HG03469 (cell line): ENCODE data around the gene SLIRP.
"Not testable (repeated sequence)": the region's sequence is repeated elsewhere in the genome, so short reads cannot be mapped to it uniquely, and the experiment has no call there.

Experiments
- ATAC-seq: cut with Tn5 transposase; IDR thresholded peaks from one replicate; pipeline ENCODE4 v1.9.1; 2021; ENCODE audit warnings: mild to moderate bottlenecking, moderate library complexity, moderate number of reproducible peaks; ENCODE audit not compliant: unreplicated experiment

SLIRP gene

GRCh38 chr14:77707724-77708408 lies at the start of gene SLIRP, which contains the start of gene ALKBH1:
Gene SLIRP, plus strand, starts transcription at chr14:77708103. Its CDS starts 9 bp downstream, at chr14:77708112.
Gene ALKBH1, minus strand, starts transcription at chr14:77708023. Its CDS starts 19 bp downstream, at chr14:77708004.
- ATAC-seq = peak; percentile 88

GRCh38 chr14:77659831-77660230 lies 48.1 kb upstream of the SLIRP start:
- no peak for ATAC-seq

- no peak for ATAC-seq
These were observed 47.1 kb upstream of the SLIRP start for GRCh38 chr14:77660754-77661153.

GRCh38 chr14:77661562-77661961 lies 46.3 kb upstream of the SLIRP start:
- ATAC-seq = not testable (repeated sequence)

- ATAC-seq = no peak
These were observed 44.6 kb upstream of the SLIRP start for GRCh38 chr14:77663293-77663692.

GRCh38 chr14:77667331-77667730 lies 40.6 kb upstream of the SLIRP start:
- no peak for ATAC-seq

- no peak for ATAC-seq
These were observed 34.7 kb upstream of the SLIRP start for GRCh38 chr14:77673193-77673592.

- no peak for ATAC-seq
These were observed 33.0 kb upstream of the SLIRP start for GRCh38 chr14:77674931-77675330.

GRCh38 chr14:77681196-77682157 lies 26.4 kb upstream of the SLIRP start:
- no peak for ATAC-seq

GRCh38 chr14:77682158-77682553 lies 25.7 kb upstream of the SLIRP start:
- no peak for ATAC-seq

GRCh38 chr14:77691259-77691658 lies 16.6 kb upstream of the SLIRP start:
- no peak for ATAC-seq

GRCh38 chr14:77707355-77707723 lies 564 bp upstream of the SLIRP start:
- ATAC-seq = peak; percentile 6

GRCh38 chr14:77708749-77709148 lies 846 bp downstream of the SLIRP start:
- no peak for ATAC-seq

- ATAC-seq = no peak
These were observed 1.5 kb downstream of the SLIRP start for GRCh38 chr14:77709412-77709811.

- no peak for ATAC-seq
These were observed 2.5 kb downstream of the SLIRP start for GRCh38 chr14:77710364-77710763.

GRCh38 chr14:77714926-77715325 lies 7.0 kb downstream of the SLIRP start:
- ATAC-seq = no peak

- no peak for ATAC-seq
These were observed 9.9 kb downstream of the SLIRP start for GRCh38 chr14:77717608-77718305.

GRCh38 chr14:77721437-77721836 lies 13.5 kb downstream of the SLIRP start:
- no peak for ATAC-seq

- no peak for ATAC-seq
These were observed 14.4 kb downstream of the SLIRP start for GRCh38 chr14:77722301-77722700.

GRCh38 chr14:77730976-77731497 lies 23.1 kb downstream of the SLIRP start:
- ATAC-seq = no peak
